Left colon (tissue), 2 donors: ENCODE results near the gene OPALIN. TPM values are rescaled to one million over a fixed set of nuclear protein-coding genes. Genes with fewer than 3 reads are reported as not detected.
"Not testable (repeated sequence)": the region's sequence is repeated elsewhere in the genome, so short reads cannot be mapped to it uniquely, and the experiment has no call there.

Experiments
- ATAC-seq: fragments of 200-7000 bp; cut with Tn5 transposase; one replicate; pipeline ENCODE4 v1.9.1; 2020; ENCODE audit warnings: mild to moderate bottlenecking, moderate library complexity
- DNase-seq, 2 donors: peaks; one replicate each; pipeline ENCODE4 v3.0.0-alpha.2; 2020
- intact Hi-C, 2 donors: fragments of 100-400 bp; cut with DNase I in 1 of 2; cut with micrococcal nuclease in 1 of 2; formaldehyde crosslinking; loops; one replicate each; pipeline versions ENCODE4 v1.11.2 to v1.14.0; 2022; cut with DNase I, micrococcal nuclease
- total RNA-seq, 2 donors: library from RNA; stranded (reverse); fragmentation: NEBNext Ultra II Directional; extraction: Animal tissue kit (Norgen Biotek cat#: 25700); gene quantifications; one replicate each; pipeline ENCODE4 v1.2.1, GENCODE V29; 2021
- donor health status: DM: no; HTN: no; CAD: no.
- donor health status: DM: yes; HTN: yes; CAD: no.

OPALIN gene
- total RNA-seq, 2 donors from 2014 or later: not detected

DNA sequence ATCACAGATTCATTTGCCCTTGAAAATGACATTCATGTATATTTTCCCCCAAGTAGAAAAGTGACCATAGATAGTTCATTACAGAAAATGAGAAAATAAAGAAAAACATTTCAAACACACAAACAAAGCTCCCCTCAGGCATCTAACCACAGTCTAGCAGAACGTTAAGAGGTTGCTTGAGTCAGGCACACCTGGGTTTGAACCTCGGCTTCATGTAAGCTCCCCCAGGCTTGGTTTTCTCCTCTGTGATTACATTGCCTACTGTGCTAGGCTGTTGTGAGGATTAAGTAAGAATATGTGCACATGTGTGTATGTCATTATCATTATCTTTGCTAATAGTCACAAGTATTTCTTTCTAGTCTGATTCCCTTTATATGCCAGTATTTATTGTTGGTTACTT, 45.5 kb downstream of the OPALIN start:
- DNase-seq: no peak
- intact Hi-C loops: no loop called here

GRCh38 chr10:96311180-96311715, 47.6 kb downstream of the OPALIN start:
- DNase-seq: no peak
- ATAC-seq: no peak
- intact Hi-C loops: no loop called here

More for the DNA sequence above, 45.5 kb downstream of the OPALIN start:
- ATAC-seq: no peak

DNA sequence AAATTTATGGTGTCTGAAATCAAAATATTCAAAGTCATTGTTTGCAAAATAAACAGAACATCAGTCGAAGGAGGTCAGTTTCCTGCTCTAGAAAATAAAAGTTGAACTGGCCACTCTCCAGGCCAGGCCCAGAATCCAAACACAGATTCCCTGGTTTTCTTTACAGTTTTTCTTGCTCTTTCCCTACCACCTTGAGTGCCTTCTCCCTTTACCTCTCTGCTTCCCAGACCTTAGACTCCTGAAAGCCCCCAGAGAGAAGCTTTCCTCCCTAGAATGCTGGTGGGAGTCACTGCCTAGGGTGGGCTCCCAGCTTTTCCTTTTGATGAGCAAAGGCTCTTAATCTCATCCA, 48.5 kb downstream of the OPALIN start:
- ATAC-seq (no peak), DNase-seq (no peak)
- intact Hi-C loops: no loop called here

DNA sequence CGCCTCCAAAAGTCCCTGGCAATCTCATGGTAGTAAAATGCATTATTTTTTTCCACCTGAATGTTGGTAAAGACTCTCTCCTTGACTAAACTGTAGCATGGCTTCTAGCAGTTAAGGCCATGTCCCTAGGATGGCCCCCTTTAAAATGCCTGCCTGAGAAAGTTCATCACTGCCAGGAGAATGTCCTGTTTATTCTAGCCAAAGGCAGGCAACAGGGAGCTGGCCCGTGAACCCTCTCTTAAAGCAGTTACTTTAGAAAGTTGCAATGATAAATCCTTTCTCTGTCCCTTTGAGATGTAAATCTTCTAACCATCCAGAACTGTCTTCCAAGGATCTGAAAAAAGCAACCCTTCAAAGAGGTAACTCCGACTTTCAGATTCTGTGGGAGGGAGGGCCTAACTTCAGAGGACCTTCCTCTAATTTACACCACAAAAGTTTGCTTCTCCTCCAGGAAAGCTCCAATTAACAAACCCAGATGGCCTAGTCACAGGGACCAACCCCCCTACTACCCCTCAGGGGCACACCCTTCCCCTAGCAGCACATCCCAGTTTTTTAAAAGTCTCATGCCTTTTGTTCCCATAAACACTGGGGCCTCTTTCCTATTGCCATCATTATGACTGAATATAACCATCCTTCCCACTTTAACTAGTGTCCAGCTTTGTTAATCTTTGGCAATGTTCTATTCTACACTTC, 49.0 kb downstream of the OPALIN start:
- intact Hi-C loops: no loop called here
- DNase-seq (no peak), ATAC-seq (peak; percentile 80)

DNA sequence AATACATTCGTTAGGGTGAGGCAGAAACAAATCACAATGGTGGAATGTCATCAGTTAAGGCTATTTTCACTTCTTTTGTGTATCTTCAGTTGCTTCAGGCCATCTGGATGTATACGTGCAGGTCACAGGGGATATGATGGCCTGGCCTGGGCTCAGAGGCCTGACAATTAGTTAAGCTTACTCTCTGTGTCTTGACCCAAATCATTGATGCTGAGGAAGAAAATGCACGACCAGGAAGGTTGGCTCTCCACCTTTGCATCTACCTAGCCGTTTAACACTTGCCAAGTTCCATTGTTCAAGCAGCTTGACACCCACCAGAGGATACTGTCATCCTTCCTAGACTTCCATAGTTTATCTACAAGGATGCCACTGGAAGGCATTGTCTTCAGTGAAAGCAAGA, 49.9 kb downstream of the OPALIN start:
- intact Hi-C loops, DNase-seq, ATAC-seq: not testable (repeated sequence)

DNA sequence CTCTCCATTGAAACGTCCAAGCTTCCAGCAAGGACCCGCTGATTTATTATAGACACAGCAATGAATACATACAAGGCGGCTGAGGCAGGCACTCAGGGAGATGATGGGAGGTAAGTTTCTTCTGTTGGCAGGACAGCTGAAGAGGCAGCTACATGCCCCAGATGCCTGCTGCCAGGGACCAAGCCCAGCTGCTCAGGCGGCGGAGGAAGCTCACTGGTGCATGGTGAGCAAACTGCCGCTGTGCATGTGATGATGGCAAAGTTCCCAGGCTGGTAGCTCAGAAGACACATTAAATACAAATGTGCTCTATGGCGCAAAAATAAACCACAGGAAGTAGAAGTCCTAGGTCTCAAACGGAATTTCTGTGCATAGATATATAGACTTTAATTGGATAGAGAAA, 52.3 kb downstream of the OPALIN start:
- DNase-seq: peak; percentile 34 to 60
- intact Hi-C loops: no loop called here
- no peak for ATAC-seq

- no peak for DNase-seq
Measured at GRCh38 chr10:96305019-96305418, 53.8 kb downstream of the OPALIN start.

DNA sequence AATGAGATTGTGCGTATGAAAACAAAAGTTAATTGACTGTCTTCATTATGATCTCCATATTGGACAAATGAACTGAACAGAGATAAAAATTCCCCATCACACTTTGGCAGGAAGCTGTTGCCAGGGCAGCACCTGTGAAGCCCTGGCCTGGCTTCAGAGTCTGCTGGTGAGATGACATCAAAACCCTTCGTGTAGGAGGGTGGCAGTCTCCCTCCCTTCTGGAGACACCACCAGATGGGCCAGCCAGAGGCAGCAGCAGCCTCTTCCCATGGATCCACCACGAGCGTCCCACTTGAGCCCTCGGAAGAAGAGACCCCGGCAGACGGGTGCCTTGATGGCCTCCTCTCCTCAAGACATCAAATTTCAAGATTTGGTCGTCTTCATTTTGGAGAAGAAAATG, 54.6 kb downstream of the OPALIN start, which contains the start of gene DNTT:
Gene DNTT, plus strand, starts transcription at position 205 of the 400 bp plus-strand sequence. Its CDS starts 64 bp downstream, at position 269.
- ATAC-seq (no peak), DNase-seq (no peak)
- intact Hi-C loops: no loop called here

More at GRCh38 chr10:96305019-96305418, 53.8 kb downstream of the OPALIN start:
- intact Hi-C loops: no loop called here
- ATAC-seq: no peak

DNA sequence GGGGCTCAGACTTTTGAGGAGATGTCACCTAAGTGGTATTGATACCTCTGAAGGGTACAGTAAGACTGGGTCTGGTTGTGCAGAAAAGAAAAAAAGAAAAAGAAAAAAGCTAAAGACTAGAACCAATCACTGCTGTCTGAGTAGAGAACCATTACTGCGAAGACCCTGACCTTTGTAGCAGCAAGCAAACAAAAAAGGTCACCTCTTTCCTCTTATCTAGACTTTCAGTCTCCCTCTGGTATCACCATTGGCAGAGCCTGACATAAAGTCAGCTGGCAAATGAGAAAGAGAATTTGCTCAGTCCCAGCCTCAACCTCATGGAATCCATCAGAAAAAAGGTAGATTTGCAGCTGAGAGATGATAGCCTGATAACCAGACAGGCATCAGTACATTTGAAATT, 57.2 kb downstream of the OPALIN start:
- ATAC-seq: no peak
- DNase-seq: no peak
- intact Hi-C loops: no loop called here

- no peak for DNase-seq
- intact Hi-C loops: loop anchor here in 1 of 2 donors (10.0 kb wide), 1 partner anchor 65 kb away; no protein-coding TSS in a partner anchor
- no peak for ATAC-seq
Measured at GRCh38 chr10:96299383-96299782, 59.4 kb downstream of the OPALIN start.

DNA sequence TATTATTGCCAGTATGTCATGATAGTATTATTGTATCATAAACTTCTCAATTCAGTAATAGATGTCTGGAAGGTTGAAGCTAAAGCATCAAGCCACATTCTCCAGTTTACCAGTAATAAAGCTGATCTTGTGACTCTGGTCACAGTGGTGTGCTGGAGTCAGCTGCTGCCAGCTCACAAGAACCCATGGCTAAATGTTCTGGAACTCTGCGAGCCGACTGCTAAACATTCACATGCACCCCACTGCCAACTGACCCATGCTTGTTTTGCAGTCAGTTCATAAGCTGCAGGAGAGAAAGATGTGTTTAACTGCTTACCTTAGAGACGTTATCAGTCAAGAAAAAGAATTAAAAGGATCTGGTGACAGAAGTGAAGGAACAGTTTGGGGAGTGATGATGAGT, 60.4 kb downstream of the OPALIN start:
- no peak for DNase-seq
- ATAC-seq: no peak
- intact Hi-C loops: loop anchor here in 1 of 2 donors (10.0 kb wide), 1 partner anchor 64 kb away; no protein-coding TSS in a partner anchor

- ATAC-seq (no peak), DNase-seq (no peak)
- intact Hi-C loops: loop anchor here in 1 of 2 donors (10.0 kb wide), 1 partner anchor 63 kb away; no protein-coding TSS in a partner anchor
Measured at GRCh38 chr10:96297486-96297885, 61.3 kb downstream of the OPALIN start.

DNA sequence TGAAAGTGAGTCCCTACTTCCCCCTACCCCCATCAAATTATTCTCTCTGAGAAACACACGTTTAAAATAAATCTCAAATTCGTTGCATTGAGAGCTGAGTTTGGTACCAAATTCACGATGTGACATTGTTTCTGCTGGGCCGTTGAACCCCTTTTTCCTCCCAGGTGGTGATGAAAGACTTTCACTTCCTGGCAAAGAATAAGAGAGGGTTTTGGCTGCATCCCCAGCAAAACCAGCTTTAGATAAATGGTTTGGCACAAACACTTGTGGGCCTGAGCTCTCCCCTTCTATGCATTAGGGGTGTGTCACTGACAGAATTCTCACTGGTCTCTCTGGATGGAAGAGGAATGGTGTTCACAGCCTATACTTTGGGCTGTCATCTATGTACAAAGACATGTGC, 63.3 kb downstream of the OPALIN start:
- DNase-seq (no peak), ATAC-seq (no peak)
- intact Hi-C loops: loop anchor here in 1 of 2 donors (10.0 kb wide), 1 partner anchor 61 kb away; no protein-coding TSS in a partner anchor

Other genes starting within 250 kb of the OPALIN start
- gene ZNF518A, start 228.7 kb downstream of the OPALIN start, total RNA-seq: 10 to 100 TPM; 37.6 to 39.6 TPM
- gene BLNK, start 87.4 kb downstream of the OPALIN start, total RNA-seq: 10 to 100 TPM; 22.1 to 24.9 TPM
- gene DNTT, start 54.6 kb downstream of the OPALIN start, total RNA-seq: not detected
- gene TLL2, start 154.9 kb upstream of the OPALIN start, total RNA-seq: under 1 TPM; 0.34 to 0.37 TPM
- 100 to 1,000 TPM; 259 to 271 TPM for gene TM9SF3, start 228.0 kb upstream of the OPALIN start, total RNA-seq